HCEC 1CT (cell line): Measurements from ENCODE around the gene ARHGAP25.

ENCODE experiments used
- DNase-seq: peaks from one replicate; pipeline ENCODE4 v3.0.0-alpha.2; 2017

The ARHGAP25 gene

DNA sequence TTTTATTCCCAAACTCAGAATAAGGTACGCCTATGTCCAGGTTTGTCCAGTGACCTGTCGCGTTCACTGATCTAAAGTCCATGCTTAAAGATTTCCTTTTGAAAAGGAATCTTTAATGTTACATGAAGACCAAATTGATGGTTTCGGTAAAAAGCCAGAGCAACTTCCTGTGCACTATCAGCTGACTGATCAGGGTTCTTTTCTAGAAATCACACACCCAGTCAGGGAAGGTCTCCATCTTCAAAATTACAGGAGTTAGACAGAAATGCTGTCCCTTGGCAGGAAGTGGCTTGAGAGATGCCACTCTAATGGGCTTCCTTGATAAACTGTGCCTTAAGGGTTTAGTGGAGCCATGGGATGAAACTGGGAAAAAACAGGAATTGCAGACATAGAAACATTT is 14.7 kb upstream of the ARHGAP25 start:
- no peak for DNase-seq

DNA sequence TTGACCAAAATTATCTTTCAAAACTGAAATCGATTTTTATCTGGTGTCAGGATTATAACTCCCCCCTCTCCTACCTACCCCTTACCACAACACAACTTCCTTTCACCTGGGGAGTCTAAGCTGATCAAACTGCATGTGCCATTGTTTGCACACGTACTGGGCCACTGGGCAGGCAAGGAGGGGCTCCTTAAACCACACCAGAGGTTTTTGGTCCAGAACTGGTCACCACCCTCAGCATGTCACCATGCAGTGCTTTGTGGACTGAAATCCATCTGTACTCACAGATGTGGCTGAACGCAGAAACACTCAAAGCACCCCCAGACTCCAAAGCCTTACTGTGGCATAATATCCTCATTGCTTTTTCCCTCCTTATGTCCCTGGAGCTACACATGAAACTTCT is 13.9 kb upstream of the ARHGAP25 start:
- no peak for DNase-seq

DNA sequence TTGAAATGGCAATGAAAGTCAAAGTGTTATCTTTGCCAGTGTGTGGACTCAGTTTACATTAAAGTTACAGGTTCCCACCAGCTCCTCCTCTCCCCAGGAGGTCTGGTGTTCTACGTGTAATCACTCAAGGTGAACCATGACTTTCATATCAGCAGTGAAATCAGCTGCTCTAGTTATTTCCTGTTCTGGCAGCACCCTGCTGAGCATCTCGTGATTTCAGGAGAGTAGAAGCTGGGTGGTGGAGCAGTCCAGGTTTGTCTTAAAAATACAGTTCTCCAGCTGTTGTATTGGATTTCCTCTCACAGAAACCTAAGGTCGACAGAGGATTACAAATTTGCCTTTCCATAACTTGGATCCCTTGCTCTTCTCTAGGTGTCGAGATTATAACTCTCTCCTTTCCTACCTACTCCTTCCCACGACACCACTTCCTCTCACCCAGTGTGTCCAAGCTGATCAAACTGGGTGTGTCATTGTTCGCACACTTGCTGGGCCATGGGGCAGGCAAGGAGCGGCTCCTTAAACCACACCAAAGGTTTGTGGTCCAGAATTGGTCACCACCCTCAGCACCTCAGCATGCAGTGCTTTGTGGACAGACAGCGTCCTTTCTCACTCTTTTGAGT is 13.0 kb upstream of the ARHGAP25 start:
- no peak for DNase-seq

DNA sequence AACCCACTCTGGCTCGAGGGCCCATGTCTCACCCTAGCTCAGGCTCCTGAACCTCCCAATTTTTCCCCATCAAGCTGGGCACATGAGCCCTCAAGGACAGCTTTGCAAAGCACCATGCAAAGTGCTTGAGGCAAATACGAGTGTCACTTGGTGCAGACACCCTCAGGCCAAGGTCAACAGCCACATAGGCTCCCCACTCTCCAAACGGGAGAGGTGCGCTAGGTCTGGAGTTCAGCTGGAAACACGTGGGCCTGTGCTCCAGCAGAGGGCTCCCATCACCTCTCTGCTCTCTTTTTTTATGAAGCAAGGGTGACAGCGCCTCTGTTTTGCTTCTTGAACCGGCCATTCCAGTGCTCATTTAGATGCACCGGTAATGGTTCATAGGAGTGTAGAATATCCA is 11.9 kb upstream of the ARHGAP25 start:
- DNase-seq = no peak

DNA sequence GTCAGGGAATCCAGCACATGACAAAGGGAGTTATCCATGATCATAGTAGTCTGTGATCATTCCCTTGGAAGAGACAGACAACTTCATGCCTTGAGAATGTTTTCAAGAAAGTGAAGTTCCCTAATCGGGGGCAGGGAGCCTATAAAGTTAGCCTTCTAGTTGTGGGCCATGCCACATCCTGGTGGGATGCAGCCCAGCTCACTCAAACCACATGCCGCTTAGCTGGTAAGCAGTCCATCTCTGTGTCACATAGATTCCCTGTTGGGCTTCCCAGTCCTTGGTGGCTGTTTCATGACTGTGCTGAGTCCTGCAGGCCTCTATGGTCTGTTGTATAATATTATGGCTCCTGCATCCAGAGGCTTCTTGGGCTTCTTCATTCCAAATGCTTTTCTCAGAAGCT is 11.4 kb upstream of the ARHGAP25 start:
- no peak for DNase-seq

DNA sequence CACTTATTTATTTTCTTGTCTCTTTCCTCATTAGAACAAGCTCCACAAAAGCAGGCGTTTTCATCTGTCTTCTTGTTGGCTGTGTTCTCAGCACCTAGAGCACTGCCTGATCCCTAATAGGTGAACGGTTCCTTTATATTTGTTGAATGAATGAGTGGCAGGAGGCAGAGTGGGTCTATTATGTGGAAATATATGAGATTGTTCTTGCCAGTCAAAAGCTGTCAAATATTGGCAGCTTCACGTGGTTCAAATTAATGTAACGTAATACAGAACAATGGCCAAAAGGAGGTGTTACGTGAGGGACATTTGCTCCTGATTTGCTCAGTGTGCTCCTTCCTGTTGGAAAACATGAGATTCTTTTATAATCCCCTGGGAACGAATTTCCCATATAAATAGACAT is 8.5 kb upstream of the ARHGAP25 start:
- no peak for DNase-seq

DNA sequence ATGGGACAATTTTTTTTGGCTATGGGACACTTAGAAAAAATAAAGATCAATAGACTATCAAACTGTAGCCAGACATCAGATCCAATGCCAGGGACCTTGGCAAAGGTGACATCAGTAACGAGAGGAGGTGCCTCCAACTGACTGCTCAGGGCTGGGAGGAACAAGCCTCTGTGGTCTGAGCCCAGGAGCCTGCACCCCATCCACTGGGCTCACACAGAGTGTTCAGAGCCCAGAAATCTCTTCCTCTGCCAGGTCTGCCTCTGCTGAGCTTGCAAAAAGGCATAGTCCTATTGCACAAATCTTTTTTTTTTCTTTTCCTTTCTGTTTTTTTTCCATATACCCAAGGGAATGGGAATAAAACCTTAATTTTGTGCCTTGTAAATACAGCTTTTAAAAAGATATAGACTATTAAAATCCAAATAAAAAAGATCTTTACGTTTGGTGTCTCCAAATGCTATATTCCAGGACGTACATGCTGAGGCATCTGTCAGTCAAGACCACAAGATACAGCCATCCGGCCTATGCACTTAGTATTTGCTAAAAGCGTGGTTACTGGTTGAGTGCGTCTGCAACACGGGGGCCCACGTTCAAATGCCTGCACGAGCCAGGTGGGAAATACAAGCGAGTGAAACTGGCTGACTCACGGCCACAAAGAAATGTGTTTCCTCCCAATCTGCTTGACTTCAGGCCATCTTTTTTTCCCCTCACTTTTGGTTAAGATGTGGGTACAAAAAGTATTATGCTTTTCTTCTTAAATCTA is 7.8 kb upstream of the ARHGAP25 start:
- DNase-seq = no peak

DNA sequence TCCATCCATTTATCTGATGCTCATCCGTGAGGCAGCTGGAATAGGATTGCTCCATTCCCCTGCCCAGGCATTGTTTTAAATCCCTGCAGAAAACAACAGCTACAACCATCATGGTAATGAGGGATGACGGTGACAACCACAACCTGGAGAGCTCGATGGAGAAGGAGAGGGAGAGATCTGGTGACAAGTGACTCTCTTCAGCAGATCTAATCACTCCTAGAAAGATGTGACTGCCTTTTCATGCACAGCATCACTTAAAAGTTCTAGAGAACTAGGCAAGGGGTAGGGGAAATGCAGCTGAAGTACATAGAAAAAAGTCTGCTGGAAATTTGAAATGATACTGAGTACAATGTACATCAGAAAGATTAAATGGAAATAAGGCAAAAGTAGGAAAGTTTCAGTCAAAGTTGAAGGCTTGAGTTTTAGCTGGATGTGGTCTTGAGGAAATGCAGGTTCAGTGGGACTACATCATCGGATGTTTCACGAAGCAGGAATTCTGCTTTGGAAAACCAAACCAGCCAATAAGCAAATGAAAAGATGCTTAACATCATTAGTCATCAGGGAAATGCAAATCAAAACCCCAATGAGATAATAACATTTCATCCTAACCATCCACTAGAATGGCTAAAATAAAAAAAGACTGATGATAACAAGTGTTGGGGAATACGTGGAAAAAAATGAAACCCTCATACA is 6.8 kb upstream of the ARHGAP25 start:
- peak; percentile 63 for DNase-seq

DNA sequence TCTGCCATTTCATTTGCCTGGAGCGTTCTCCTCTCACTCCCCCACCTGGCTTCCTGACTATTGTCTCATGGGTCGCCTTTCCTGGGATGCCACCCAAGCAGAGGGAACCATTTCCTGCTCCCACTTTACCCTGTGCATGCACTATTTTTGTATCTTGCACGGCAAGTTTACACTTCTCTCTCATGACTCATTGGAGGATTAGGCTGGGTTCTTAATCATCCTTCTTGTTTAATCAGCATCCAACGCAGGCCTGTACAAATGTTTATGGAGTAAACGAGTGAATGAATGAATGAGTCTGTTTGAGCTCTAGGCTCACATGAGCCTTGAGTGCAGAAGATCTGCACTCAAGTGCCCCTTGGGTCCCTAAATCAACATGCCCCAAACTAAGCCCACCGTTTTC is 3.8 kb upstream of the ARHGAP25 start:
- peak; percentile 78 for DNase-seq

DNA sequence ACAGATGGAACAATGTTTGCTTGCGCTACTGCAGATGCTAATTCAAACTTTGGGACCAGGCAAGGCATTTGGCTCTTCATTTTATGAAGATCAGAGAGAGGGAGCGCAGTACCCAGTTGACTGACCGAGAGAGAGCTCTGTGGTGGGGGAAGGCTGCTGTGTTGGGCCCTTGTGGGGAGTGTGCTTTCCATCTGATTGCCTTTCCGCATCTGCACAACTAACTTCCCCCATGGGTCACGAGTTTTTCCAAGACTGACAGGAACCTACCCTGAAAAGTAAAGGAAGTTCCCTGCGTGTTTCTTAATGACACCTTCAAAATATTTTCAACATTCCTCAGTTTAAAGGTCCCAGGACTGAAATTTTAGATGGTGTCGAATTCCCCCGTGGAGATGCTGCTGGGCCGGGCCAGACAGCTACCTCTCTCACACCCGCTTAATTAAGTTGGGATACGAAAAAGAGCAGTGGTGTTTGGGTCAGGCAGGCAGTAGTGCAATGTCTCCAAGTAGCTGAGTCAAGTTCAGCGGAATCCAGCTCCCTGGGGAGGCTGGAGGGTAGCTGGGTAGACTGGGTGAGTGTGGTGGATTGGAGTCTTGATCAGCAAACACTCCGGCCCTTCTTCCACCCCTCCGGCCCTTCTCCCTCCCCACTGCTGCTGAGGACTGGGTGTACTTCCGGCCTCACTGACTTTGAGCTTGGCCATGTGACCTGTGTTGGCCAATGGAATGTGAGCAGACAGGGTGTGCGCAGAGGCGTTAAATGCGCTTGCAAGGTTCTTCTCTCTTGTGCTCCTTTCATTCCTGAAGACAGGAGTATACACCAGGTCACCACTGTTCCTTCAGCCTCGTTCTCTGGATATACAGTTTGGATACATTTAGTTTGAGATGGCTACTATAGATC is 2.3 kb upstream of the ARHGAP25 start:
- no peak for DNase-seq

DNA sequence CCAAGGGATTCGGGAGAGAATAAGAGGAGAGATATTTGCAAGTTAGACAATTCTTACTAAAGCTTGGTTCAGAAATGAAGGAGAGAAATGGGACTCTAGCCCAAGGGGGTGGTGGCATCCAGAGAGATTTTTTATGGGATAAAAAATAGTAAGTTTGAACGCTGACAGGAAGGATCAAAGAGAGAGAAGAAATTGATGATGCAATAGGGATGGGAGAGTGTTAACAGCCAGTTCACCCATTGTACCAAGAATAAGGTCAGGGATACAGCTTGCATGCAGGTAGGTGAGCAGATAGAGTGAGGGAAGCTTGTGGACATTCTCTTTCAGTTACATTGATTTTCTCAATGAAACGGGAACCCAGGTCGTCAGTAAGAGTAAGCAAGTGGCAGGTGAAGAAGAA is 1.2 kb upstream of the ARHGAP25 start:
- no peak for DNase-seq

DNA sequence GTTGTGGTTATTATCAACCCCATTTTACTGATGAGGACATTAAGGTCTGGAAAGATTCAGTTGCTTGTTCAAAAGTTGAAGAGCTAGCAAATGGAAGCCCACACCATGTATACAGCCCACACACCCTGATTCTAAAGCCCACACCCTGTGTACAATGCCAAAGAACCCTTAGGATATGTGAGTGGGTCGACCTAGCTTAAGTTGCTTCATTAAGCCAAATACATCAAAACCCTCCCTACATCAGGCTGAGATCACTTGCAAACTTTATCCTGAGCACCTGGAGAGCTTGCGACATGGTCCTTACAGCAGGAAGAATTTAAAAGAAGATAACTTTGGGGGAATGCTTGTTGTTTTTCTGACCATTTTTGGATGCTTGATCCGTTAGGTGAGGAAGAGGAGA is 435 bp upstream of the ARHGAP25 start:
- DNase-seq = no peak

DNA sequence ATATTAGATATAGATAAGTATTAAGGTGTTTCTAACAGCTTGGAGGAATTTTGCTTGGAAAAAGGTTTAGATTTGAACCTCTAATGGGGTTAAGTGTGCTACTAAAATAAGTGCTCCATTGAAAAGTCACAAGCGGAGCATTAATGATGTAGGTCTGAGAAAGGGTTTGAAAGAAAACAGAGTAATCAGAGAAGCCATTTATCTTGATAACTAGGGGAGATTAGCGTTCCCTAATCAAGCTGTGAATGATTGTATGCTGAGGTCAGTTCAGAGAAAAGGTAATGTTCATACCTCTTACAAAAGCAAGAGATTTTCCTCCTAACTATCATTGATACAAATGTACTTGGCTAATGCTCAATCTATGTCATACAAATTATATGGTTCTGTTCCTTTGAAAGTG is 1.5 kb downstream of the ARHGAP25 start:
- DNase-seq = no peak

DNA sequence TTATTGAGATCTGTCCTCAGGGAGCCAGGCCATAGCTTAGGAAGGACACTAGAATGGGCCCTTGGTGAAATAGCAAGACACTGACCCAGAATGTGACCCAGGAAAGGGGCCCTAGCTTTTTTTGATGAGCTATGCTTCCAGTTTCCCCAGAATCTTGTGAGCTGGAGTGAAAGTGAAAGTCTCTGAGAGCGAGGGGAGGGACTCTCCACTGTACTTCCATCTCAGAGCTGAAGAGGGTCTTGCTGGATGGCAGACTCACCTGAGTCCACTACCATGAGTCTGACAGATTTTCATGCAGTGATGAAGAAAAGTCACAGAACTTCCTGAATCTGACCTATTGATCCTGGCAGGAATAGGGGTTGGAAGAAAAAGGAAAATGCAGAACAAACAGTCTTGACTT is 3.1 kb downstream of the ARHGAP25 start:
- no peak for DNase-seq

DNA sequence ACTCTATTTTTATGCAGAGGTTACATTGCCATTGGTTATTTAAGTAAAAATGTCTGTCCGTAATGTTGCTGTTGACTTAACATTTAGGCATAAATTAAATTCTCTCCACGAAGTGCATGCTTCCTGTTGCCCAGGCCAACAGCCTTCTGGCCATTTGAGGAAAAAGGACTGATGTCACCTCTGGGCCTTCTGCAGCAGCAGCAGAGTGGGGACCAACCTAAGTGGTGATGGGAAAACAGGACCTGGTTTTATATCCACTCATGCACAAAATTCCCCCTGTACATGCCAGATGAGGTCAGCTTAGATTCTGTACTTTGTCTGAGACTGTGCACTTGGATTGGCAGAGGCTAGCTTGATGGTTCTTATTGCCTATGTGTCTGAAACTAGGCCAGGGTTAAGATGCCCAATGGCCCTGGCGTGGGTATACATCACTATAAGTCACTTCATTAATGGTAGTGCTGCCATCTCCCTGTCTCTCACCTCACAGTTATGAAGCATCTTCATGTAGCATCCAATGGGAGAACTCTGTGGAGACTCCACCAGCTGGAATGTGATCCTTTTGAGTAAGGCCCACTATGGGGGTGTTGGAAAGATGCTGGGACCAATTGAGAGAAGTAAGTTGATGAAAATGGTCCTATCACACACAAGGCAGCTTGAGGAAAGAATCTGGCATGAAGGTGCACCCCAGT is 4.4 kb downstream of the ARHGAP25 start:
- DNase-seq = no peak

DNA sequence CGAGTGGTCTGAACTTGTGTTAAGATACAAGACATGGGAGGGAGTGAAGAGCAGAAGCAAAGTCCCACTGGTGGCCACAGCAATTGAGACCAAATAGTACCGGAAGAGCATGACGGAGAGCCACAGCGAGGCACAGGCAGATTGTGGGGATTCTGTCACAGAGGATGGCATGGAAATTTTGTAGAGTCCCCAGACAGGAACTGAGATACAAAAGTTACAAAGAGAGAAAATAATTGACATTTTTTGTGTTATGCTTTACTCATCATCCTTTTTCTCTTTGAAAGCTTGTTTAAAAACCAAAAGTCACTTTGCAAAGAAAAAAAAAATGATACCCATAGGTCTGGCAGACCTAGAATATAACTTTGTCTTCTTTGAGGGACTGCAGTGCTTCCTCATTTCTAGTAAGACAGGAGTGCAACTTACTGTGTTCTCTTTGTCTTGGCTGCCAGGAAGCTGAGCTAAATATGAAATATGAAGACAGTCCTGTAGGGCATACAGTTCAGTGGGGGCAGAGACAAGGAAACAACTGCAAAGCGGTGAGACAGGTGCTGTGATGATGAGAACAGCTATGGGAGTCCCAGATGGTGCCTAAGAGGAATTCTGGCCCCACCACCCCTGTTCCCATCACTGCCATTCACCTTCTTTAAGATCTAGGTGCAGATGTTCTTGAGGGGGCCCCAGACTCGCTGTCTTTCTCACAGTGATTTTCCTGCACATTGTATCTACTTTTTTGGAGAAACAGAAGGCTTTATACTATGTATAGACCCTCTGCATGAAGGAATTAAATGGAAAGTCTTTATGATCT is 5.2 kb downstream of the ARHGAP25 start:
- no peak for DNase-seq

DNA sequence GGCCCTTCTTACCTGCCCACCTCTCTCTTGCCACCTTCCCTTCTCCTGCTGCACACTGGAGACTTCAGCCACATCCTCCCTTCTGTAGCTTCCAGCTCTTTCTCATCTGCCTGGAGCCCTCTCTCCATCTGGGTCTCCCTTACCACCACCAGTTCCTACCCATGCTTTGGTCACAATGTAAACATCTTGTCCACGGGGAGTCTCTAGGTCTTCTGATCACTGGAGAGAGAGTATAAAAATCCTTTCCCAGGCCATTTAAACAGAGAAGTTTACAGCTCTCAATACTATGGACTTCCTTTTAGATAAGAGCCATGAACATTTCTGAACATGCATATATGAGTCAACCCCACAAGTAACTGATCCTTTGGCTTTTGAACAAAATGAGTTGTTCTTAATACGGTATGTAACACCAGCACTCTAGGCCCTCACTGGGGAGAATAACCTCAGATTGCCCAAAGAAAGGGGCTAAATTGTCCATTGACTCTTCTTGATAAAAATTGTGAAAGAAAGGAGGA is 5.8 kb downstream of the ARHGAP25 start:
- peak; percentile 22 for DNase-seq

DNA sequence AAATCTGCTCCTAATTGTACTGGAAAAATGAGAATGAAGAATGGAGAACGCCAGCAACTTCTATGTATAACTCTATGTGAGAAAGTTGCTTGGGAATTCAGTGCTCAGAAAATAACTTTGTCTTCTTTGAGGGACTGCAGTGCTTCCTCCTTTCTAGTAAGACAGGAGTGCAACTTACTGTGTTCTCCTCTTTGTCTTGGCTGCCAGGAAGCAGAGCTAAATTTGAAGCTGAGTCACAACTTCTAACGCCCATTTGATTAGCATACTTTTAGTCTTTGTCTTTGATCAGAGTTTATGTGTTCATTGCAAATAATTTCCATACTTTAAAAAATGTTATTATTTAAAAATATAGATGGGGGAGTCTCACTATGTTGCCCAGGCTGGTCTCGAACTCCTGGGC is 6.6 kb downstream of the ARHGAP25 start:
- DNase-seq = no peak

DNA sequence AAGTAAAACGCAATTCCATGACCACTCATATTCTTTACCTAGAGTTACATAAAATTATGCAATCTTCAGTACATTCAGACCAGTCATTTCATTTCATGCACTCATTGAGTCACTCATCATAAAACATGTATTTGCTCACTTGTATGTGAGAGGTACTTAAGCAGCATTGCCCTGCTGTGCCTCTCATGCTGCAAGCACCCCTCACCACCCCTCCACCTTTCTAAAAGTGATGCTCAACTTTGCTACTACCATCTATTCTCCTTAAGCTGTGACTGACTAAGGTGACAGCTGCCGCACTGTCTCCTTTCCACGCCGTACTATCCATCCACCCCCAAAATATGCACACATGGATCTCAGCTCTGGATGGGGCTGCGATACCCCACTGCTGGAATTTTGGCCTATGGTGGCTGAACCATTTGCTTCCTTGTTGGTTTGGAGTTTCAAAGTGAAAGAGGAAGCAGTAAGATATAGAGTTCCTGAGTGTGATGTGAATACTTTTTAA is 7.2 kb downstream of the ARHGAP25 start:
- no peak for DNase-seq

DNA sequence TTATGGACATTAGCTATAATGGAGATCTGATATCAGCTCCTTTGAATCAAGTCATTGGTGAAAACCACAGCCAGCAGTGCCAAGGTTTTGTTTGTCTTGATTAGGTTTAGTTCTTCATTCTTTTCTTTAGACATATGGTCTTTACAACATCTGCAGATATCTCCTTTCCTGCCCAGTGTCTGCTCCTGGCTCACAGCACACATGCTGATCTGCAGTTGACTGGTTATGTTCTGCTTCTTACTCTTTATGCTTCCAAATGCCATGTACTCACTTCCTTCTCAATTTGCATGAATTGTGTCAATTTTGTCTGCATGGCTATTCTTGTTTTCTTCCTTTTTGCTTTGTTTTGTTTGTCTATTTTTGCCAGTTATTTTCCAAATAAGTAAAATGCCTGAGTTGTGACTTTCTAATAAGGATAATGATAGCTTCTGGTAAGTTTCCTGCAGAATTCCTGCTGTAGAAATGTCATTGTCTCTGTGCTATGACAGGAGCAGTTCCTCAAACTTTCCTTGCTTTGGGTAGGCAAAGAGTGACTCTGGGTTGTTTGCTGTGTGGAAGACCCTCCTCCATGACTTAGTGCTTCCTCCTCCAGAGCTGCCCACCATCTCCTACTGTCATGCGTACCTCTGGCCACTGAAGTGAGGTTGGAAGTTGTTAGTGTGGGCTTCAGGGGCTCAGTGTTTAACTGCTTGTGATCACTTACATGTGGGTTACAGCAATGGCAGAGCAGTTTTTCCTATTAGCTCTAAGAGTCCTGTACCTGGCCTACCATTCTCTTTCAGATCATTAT is 8.2 kb downstream of the ARHGAP25 start:
- no peak for DNase-seq
